ENCODE results near the gene CDH18.

The CDH18 gene

DNA sequence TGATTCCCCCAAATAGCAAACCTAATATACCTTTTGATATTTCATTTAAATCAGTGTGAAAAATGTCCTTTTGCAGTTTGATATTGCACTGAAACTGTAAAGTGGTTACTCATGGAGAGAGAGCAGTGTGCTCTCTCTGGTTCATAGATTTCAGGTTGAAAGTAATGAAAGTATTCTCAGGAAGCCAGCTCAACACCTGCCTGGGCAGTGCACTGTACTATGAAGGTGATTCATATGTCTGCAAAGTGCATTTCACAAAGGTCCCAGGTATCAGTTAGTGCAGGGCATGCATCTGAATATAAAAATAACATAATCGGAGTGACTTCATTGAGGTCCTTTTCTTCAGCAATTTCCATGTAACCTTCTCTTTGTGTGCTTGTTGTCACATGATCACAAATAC is 274.3 kb downstream of the CDH18 start:
- Histone ChIP-seq H3K27ac (ENCODE audit: poor library complexity, severe bottlenecking) (no peak overlapping the region), H3K9me3 (ENCODE audit: severe bottlenecking) (no peaks in the 10 kb centered on the region), H3K4me1 (ENCODE audit: insufficient read depth, poor library complexity, severe bottlenecking) (no peaks in the 10 kb centered on the region), H3K4me3 (ENCODE audit: severe bottlenecking) (no peak overlapping the region), H3K36me3 (ENCODE audit: low read depth) (no peaks in the 10 kb centered on the region; the same call in 1 of the 2 replicates), H3K27me3 (ENCODE audit: insufficient read depth, poor library complexity, severe bottlenecking) (no peaks in the 10 kb centered on the region)
- peak; percentile 88 for ATAC-seq (ENCODE audit: low read depth)
- no peak for DNase-seq (ENCODE audit: low spot score)
- TF ChIP-seq, protein P1, sequence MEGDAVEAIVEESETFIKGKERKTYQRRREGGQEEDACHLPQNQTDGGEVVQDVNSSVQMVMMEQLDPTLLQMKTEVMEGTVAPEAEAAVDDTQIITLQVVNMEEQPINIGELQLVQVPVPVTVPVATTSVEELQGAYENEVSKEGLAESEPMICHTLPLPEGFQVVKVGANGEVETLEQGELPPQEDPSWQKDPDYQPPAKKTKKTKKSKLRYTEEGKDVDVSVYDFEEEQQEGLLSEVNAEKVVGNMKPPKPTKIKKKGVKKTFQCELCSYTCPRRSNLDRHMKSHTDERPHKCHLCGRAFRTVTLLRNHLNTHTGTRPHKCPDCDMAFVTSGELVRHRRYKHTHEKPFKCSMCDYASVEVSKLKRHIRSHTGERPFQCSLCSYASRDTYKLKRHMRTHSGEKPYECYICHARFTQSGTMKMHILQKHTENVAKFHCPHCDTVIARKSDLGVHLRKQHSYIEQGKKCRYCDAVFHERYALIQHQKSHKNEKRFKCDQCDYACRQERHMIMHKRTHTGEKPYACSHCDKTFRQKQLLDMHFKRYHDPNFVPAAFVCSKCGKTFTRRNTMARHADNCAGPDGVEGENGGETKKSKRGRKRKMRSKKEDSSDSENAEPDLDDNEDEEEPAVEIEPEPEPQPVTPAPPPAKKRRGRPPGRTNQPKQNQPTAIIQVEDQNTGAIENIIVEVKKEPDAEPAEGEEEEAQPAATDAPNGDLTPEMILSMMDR (IDR thresholded peaks at IDR 0.05; ENCODE audit: poor library complexity, severe bottlenecking), result no peak

DNA sequence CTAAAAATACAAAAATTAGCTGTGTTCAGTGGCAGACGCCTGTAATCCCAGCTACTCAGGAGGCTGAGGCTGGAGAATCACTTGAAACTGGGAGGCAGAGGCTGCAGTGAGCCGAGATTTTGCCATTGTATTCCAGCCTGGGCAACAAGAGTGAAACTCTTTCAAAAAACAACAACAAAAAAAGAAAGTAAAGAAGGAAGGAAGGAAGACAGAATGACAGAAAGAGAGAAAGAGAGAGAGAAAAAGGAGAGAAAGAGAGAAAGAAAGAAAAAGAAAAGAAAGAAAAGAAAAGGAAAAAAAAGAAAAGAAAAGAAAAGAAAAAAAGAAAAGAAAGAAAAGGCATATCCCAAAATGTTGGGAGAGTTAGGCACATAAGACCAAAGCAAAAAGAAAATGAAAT is 278.6 kb downstream of the CDH18 start:
- TF ChIP-seq, protein P1 (IDR thresholded peaks at IDR 0.05; ENCODE audit: poor library complexity, severe bottlenecking), result no peak
- Histone ChIP-seq H3K27me3 (ENCODE audit: insufficient read depth, poor library complexity, severe bottlenecking) (no peaks in the 10 kb centered on the region), H3K9me3 (ENCODE audit: severe bottlenecking) (no peaks in the 10 kb centered on the region), H3K36me3 (ENCODE audit: low read depth) (no peaks in the 10 kb centered on the region), H3K27ac (ENCODE audit: poor library complexity, severe bottlenecking) (no peak overlapping the region), H3K4me1 (ENCODE audit: insufficient read depth, poor library complexity, severe bottlenecking) (no peaks in the 10 kb centered on the region), H3K4me3 (ENCODE audit: severe bottlenecking) (no peak overlapping the region)
- ATAC-seq (ENCODE audit: low read depth) (no peak), DNase-seq (ENCODE audit: low spot score) (no peak)

DNA sequence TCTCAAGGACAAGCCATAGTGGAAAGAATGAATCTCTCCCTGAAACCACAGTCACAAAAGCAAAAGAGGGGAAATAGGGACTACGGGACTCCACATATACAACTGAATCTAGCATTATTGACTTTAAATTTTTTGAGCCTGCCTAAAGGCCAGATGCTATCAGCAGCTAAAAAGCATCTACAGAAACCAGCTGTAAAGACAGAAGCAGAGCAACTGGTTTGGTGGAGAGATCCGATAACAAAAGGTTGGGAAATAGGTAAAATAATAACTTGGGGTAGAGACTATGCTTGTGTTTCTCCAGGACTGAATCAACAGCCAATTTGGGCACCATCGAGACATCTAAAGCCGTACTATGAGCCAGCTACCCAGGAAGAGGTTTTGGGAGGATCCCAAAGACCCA is 281.2 kb downstream of the CDH18 start:
- DNase-seq (ENCODE audit: low spot score) (no peak), ATAC-seq (ENCODE audit: low read depth) (no peak)
- H3K4me1 ChIP-seq (ENCODE audit: insufficient read depth, poor library complexity, severe bottlenecking), result no peaks in the 10 kb centered on the region
- H3K27ac ChIP-seq (ENCODE audit: poor library complexity, severe bottlenecking), result no peak overlapping the region
- no peaks in the 10 kb centered on the region for H3K27me3 ChIP-seq (ENCODE audit: insufficient read depth, poor library complexity, severe bottlenecking)
- H3K36me3 ChIP-seq (ENCODE audit: low read depth), result no peaks in the 10 kb centered on the region
- no peak overlapping the region for H3K4me3 ChIP-seq (ENCODE audit: severe bottlenecking)
- TF ChIP-seq, protein P1 (IDR thresholded peaks at IDR 0.05; ENCODE audit: poor library complexity, severe bottlenecking), result no peak
- no peaks in the 10 kb centered on the region for H3K9me3 ChIP-seq (ENCODE audit: severe bottlenecking)

DNA sequence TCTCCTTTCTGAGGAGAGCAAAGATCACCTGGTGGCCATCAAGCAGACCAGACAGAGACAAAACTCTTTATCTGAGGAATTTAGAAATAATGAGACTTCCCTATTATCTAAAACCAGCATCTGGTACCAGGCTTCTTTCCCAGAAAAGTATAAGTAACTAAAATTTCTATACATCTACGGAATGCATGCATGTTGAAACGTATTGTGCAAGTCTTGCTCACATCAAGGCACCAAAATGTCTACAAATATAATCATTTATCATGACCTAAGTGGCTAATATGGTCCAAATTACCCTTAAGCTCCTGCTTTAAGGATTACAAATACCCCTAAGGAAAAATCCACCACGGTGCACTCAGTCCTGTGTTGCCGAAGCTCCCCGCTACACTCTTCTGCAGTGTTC is 286.3 kb downstream of the CDH18 start:
- H3K4me1 ChIP-seq (ENCODE audit: insufficient read depth, poor library complexity, severe bottlenecking), result no peaks in the 10 kb centered on the region
- no peaks in the 10 kb centered on the region for H3K27me3 ChIP-seq (ENCODE audit: insufficient read depth, poor library complexity, severe bottlenecking)
- H3K27ac ChIP-seq (ENCODE audit: poor library complexity, severe bottlenecking), result no peak overlapping the region
- ATAC-seq (ENCODE audit: low read depth) (no peak), DNase-seq (ENCODE audit: low spot score) (no peak)
- no peaks in the 10 kb centered on the region for H3K36me3 ChIP-seq (ENCODE audit: low read depth)
- no peak overlapping the region for H3K4me3 ChIP-seq (ENCODE audit: severe bottlenecking)
- no peaks in the 10 kb centered on the region for H3K9me3 ChIP-seq (ENCODE audit: severe bottlenecking)
- TF ChIP-seq, protein P1 (IDR thresholded peaks at IDR 0.05; ENCODE audit: poor library complexity, severe bottlenecking), result no peak

DNA sequence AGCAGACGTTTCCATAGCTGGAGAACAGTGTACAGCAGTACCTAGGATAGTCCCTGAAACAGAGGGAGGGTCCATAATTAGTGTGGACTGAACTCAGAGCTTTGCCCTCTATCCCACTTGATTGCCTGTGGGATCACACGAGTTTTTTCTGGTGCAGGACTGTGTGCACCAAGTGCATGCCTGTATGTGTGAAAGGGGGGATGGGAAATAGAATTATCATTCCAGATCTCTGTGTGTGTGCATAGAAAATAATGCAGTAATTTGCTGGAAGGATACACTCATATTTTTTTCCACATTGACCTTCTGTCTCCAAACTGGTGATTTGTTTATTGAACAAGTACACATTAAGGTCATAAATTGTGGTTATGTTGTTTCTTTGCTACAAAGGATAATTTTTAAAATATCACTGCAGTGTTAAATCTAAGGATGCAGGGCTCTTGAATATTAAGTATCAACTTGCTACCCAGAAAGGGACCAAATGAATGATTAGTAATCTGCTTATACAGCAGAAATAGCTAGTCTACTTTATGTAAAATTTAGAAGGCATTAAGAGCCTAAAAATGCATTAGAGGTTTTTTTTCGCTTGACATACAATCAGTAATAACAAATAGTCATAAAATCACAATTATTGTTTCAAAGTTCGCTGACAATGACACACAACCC is 292.9 kb downstream of the CDH18 start:
- H3K27me3 ChIP-seq (ENCODE audit: insufficient read depth, poor library complexity, severe bottlenecking), result no peaks in the 10 kb centered on the region
- H3K27ac ChIP-seq (ENCODE audit: poor library complexity, severe bottlenecking), result no peak overlapping the region
- H3K9me3 ChIP-seq (ENCODE audit: severe bottlenecking), result no peaks in the 10 kb centered on the region
- TF ChIP-seq, protein P1 (IDR thresholded peaks at IDR 0.05; ENCODE audit: poor library complexity, severe bottlenecking), result no peak
- H3K4me1 ChIP-seq (ENCODE audit: insufficient read depth, poor library complexity, severe bottlenecking), result no peaks in the 10 kb centered on the region
- no peak overlapping the region for H3K4me3 ChIP-seq (ENCODE audit: severe bottlenecking)
- no peaks in the 10 kb centered on the region for H3K36me3 ChIP-seq (ENCODE audit: low read depth)
- ATAC-seq (ENCODE audit: low read depth), result no peak
- DNase-seq (ENCODE audit: low spot score), result no peak
